HepG2 (cell line): ENCODE measurements around the gene TMCO4. TPM values are rescaled to one million over a fixed set of nuclear protein-coding genes. Genes with fewer than 3 reads are reported as not detected.

Experiments
- ATAC-seq: fragments of 200-7000 bp; cut with Tn5 transposase; 3 replicates; pipeline ENCODE4 v1.9.1; 2020; ENCODE audit warnings: mild to moderate bottlenecking, moderate library complexity
- BruUV-seq: library from RNA; stranded (reverse); fragments of 400-500 nt; replicated peaks from 2 replicates; lab custom pipeline; 2021; lab: Mats Ljungman, UMichigan
- CTCF ChIA-PET: fragments of 300-600 bp; formaldehyde crosslinking; extraction: SDS; loops from one replicate; lab custom pipeline; 2021; ENCODE audit warnings: low total read pairs, inconsistent platforms, low intra/inter-chr PET ratio; lab: Yijun Ruan, JAX
- POLR2A ChIA-PET: fragments of 350-600 bp; sonication (Branson Sonifier 250); formaldehyde crosslinking; loops from one replicate; lab custom pipeline; 2020; ENCODE audit warnings: antibody characterized with exemption, inconsistent platforms; lab: Yijun Ruan, JAX
- DNase-seq: peaks from one replicate; pipeline ENCODE4 v3.0.0-alpha.2; 2015; ENCODE audit warnings: low spot score
- FAIRE-seq: peaks from 3 replicates; lab custom pipeline; 2011; peaks lifted over from hg19 to GRCh38; lab: Jason Lieb, UNC
- H2AFZ ChIP-seq: one replicate; pipeline ENCODE4 v1.6.1; 2011; ENCODE audit warnings: low read length, inconsistent platforms
- H3K27ac ChIP-seq: fragments of 300-600 bp; 3 replicates; pipeline ENCODE4 v1.8.0; 2011; ENCODE audit warnings: mixed run types, mild to moderate bottlenecking, mixed read lengths, low read length, inconsistent platforms; ENCODE audit not compliant: insufficient read depth; ENCODE audit errors: extremely low read length
- H3K27me3 ChIP-seq, 2 experiments: fragments of 200-600 bp in 1 of 2; 2 replicates in 1 of 2; 3 replicates in 1 of 2; pipeline versions ENCODE4 v1.6.0 to v1.8.0; 2011; ENCODE audit warnings: low read length in 2 of 2, mild to moderate bottlenecking in 2 of 2, moderate library complexity in 2 of 2, inconsistent platforms in 1 of 2; ENCODE audit not compliant: insufficient read depth in 2 of 2, control insufficient read depth in 1 of 2
- H3K36me3 ChIP-seq, 2 experiments: fragments of 200-600 bp in 1 of 2; replicated peaks in 1 of 2; 2 replicates in 1 of 2; 3 replicates in 1 of 2; pipeline versions ENCODE4 v1.5.1 to v1.8.0; 2011; ENCODE audit warnings: low read length in 2 of 2, inconsistent platforms in 1 of 2; ENCODE audit not compliant: insufficient read depth in 2 of 2, control insufficient read depth in 1 of 2
- H3K4me1 ChIP-seq: 2 replicates; pipeline ENCODE4 v1.5.1; 2012; ENCODE audit warnings: low read length, inconsistent platforms; ENCODE audit not compliant: insufficient read depth
- H3K4me2 ChIP-seq: 2 replicates; pipeline ENCODE4 v1.6.0; 2011; ENCODE audit warnings: low read depth, low read length, inconsistent platforms
- H3K4me3 ChIP-seq, 3 experiments: fragments of 200-600 bp in 1 of 3; sonication (generic), shearing (Covaris generic) in 1 of 3; replicated peaks in 1 of 3; 2 replicates each; pipeline ENCODE4 v1.5.1; 2011 to 2016; ENCODE audit warnings: low read length in 3 of 3, inconsistent platforms in 2 of 3, low read depth in 2 of 3, mild to moderate bottlenecking in 2 of 3, control low read depth in 1 of 3, mixed read lengths in 1 of 3; ENCODE audit not compliant: insufficient read depth in 1 of 3
- H3K79me2 ChIP-seq: one replicate; pipeline ENCODE4 v1.6.1; 2011; ENCODE audit warnings: low read length, inconsistent platforms; ENCODE audit not compliant: insufficient read depth
- H3K9ac ChIP-seq: 2 replicates; pipeline ENCODE4 v1.6.0; 2011; ENCODE audit warnings: mild to moderate bottlenecking, low read depth, low read length, inconsistent platforms; ENCODE audit not compliant: insufficient read depth
- H3K9me3 ChIP-seq: 2 replicates; pipeline ENCODE4 v1.5.1; 2012; ENCODE audit warnings: mild to moderate bottlenecking, low read length
- H4K20me1 ChIP-seq: 2 replicates; pipeline ENCODE4 v1.6.0; 2011; ENCODE audit warnings: inconsistent platforms, mild to moderate bottlenecking, low read length, moderate library complexity; ENCODE audit not compliant: insufficient read depth
- ATRX ChIP-seq: sonication (generic); formaldehyde crosslinking; IDR thresholded peaks from 2 replicates; pipeline ENCODE4 v1.4.0; 2020; ENCODE audit warnings: missing genetic modification reagents, borderline replicate concordance
- CBFB ChIP-seq: sonication (generic); formaldehyde crosslinking; IDR thresholded peaks from 2 replicates; pipeline ENCODE4 v1.4.0; 2020; ENCODE audit warnings: missing genetic modification reagents
- CCAR2 ChIP-seq: fragments of 200-400 bp; formaldehyde crosslinking; optimal IDR thresholded peaks from 2 replicates; pipeline ENCODE3; 2018; ENCODE audit warnings: low read depth, mild to moderate bottlenecking, low read length, moderate library complexity
- ELF1 ChIP-seq: sonication (generic); formaldehyde crosslinking; IDR thresholded peaks from 2 replicates; pipeline ENCODE4 v1.4.0; 2020; ENCODE audit warnings: missing genetic modification reagents
- GABPA ChIP-seq, 2 experiments: IDR thresholded peaks; 2 replicates each; pipeline ENCODE4 v1.6.1; 2011 to 2016; ENCODE audit warnings: low read depth in 2 of 2, low read length in 1 of 2, missing biosample characterization in 1 of 2, missing genetic modification characterization in 1 of 2
- KAT7 ChIP-seq: IDR thresholded peaks from 2 replicates; pipeline ENCODE4 v1.6.1; 2018; ENCODE audit warnings: borderline replicate concordance, missing compliant biosample characterization
- KIAA2018 ChIP-seq: sonication (generic); formaldehyde crosslinking; IDR thresholded peaks from 2 replicates; pipeline ENCODE4 v1.5.0; 2020; ENCODE audit warnings: mild to moderate bottlenecking, missing genetic modification reagents, borderline replicate concordance
- KLF13 ChIP-seq: sonication (generic); formaldehyde crosslinking; IDR thresholded peaks from 2 replicates; pipeline ENCODE4 v1.4.0; 2020; ENCODE audit warnings: mild to moderate bottlenecking, missing genetic modification reagents
- MAFF ChIP-seq: IDR thresholded peaks from 2 replicates; pipeline ENCODE4 v1.6.1; 2011; ENCODE audit warnings: low read depth, low read length, improper control_type of control experiment
- NFRKB ChIP-seq: fragments of 450-650 bp; IDR thresholded peaks from 2 replicates; pipeline ENCODE4 v1.6.1; 2017
- PHF20 ChIP-seq: sonication (generic); formaldehyde crosslinking; IDR thresholded peaks from 2 replicates; pipeline ENCODE4 v1.5.0; 2020; ENCODE audit warnings: mild to moderate bottlenecking, missing genetic modification reagents
- PLRG1 ChIP-seq: fragments of 450-650 bp; conservative IDR thresholded peaks from 2 replicates; pipeline ENCODE4 v1.6.1; 2016
- TFDP1 ChIP-seq: IDR thresholded peaks from 2 replicates; pipeline ENCODE4 v1.6.1; 2016; ENCODE audit warnings: missing compliant biosample characterization, missing genetic modification reagents, borderline replicate concordance
- ZNF382 ChIP-seq: sonication (generic); formaldehyde crosslinking; IDR thresholded peaks from 2 replicates; pipeline ENCODE4 v1.5.0; 2020; ENCODE audit warnings: missing genetic modification reagents, mild to moderate bottlenecking, borderline replicate concordance
- ZNF781 ChIP-seq: sonication (generic); formaldehyde crosslinking; IDR thresholded peaks from 2 replicates; pipeline ENCODE4 v1.5.1; 2020; ENCODE audit warnings: borderline replicate concordance, mild to moderate bottlenecking, missing genetic modification reagents; ENCODE audit errors: not compliant biosample characterization
- ZNF891 ChIP-seq: sonication (generic); formaldehyde crosslinking; IDR thresholded peaks from 2 replicates; pipeline ENCODE4 v1.5.0; 2020; ENCODE audit warnings: mild to moderate bottlenecking, missing genetic modification reagents
- ZSCAN9 ChIP-seq: IDR thresholded peaks from 2 replicates; pipeline ENCODE4 v1.6.1; 2016; ENCODE audit warnings: borderline replicate concordance
- WGBS: methylation state at CpG from one replicate; pipeline ENCODE4 v1.1.6; 2017; ENCODE audit warnings: low lambda C conversion rate; 5-methylcytosine and 5-hydroxymethylcytosine counted together
- in situ Hi-C: cut with HindIII; loops from 2 replicates; pipeline ENCODE4 v1.10.0; 2017; ENCODE audit warnings: low pct_unique_long_range_greater_than_20kb; ENCODE audit not compliant: extremely low pct_ligation_motif_present
- intact Hi-C: fragments of 100-400 bp; cut with micrococcal nuclease; formaldehyde crosslinking; loops from one replicate; pipeline ENCODE4 v1.10.0; 2022; ENCODE audit not compliant: unreplicated experiment
- polyA plus RNA-seq, 8 experiments: library from polyadenylated mRNA; depleted of rRNA in 3 of 8; stranded (reverse) in 7 of 8; unstranded in 1 of 8; fragments of >200 nt; fragmentation: Illumina TruSeq in 4 of 8; extraction: Trizol in 4 of 8; gene quantifications; 2 replicates each; pipeline versions ENCODE4 v1.2.1 to v1.2.3, GENCODE V29; 2011 to 2016; ENCODE audit warnings: low read depth in 4 of 8, missing spikeins in 1 of 8, mixed read lengths in 1 of 8; ENCODE audit not compliant: insufficient read depth in 1 of 8
- total RNA-seq, 5 experiments: library from RNA; depleted of rRNA; stranded (reverse); fragments of >200 nt; fragmentation: Illumina TruSeq; extraction: Trizol; gene quantifications; 2 replicates each; pipeline ENCODE4 v1.2.3, GENCODE V29; 2016; ENCODE audit warnings: low read depth in 1 of 5

The TMCO4 gene
- total and polyA plus RNA-seq, 2 of the 13 experiments (the other 11 are each of a cell fraction or from before 2014, with no cell fraction given) = 2.1 to 4.1 TPM

- DNase-seq = no peak
- Histone ChIP-seq H3K4me3 (no peak overlapping the region), H4K20me1 (no peaks in the 10 kb centered on the region), H3K79me2 (no peaks in the 10 kb centered on the region), H3K27ac (no peak overlapping the region), H3K9ac (no peak overlapping the region), H3K36me3 (no peaks in the 10 kb centered on the region), H3K9me3 (no peaks in the 10 kb centered on the region), H2AFZ (no peak overlapping the region), H3K4me2 (no peak overlapping the region), H3K4me1 (no peaks in the 10 kb centered on the region), H3K27me3 (no peaks in the 10 kb centered on the region)
- WGBS = 71% methylated on average over 13 of the region's 14 CpGs
- ChIA-PET POLR2A (no interaction called here), CTCF (no interaction called here)
- BruUV-seq = no TSS peak
- no peak for ATAC-seq
- intact Hi-C loops = no loop called here
- in situ Hi-C loops = no loop called here
- FAIRE-seq = no peak
- TF ChIP-seq ZNF382 (CRISPR knock-in tag) (no peak), KIAA2018 (CRISPR knock-in tag) (no peak), PLRG1 (no peak), KLF13 (no peak), CCAR2 (no peak), NFRKB (no peak), TFDP1 (CRISPR knock-in tag) (no peak), GABPA (IDR thresholded peaks at IDR 0.05; ENCODE audit: low read depth, low read length) (no peak), GABPA (CRISPR knock-in tag; IDR thresholded peaks at IDR 0.05; ENCODE audit: low read depth) (no peak), KAT7 (no peak), ZNF781 (no peak), ZSCAN9 (CRISPR knock-in tag) (no peak), MAFF (no peak), ATRX (CRISPR knock-in tag) (no peak), ZNF891 (no peak), CBFB (no peak), ELF1 (no peak), PHF20 (CRISPR knock-in tag) (no peak)
- TF ChIP-seq, all 625 proteins: peak for 0
Measured at GRCh38 chr1:19694298-19694697, 105.4 kb downstream of the TMCO4 start.
